NCI-H748 (cell line): ENCODE data around the gene GAB1.

Experiments
- DNase-seq: peaks from one replicate; lab custom pipeline; 2025; ENCODE audit not compliant: unreplicated experiment; lab: John Stamatoyannopoulos, UW

Gene GAB1

GRCh38 chr4:143410015-143410414 is 73.3 kb downstream of the GAB1 start:
- DNase-seq, result no peak

- DNase-seq, result peak; percentile 81
Measured at GRCh38 chr4:143411527-143412419, 75.1 kb downstream of the GAB1 start.

- DNase-seq, result no peak
Measured at GRCh38 chr4:143412420-143412758, 75.7 kb downstream of the GAB1 start.

- DNase-seq, result no peak
Measured at GRCh38 chr4:143417679-143418403, 81.2 kb downstream of the GAB1 start.

GRCh38 chr4:143420227-143420626 is 83.6 kb downstream of the GAB1 start:
- no peak for DNase-seq

- DNase-seq, result no peak
Measured at GRCh38 chr4:143421609-143422008, 84.9 kb downstream of the GAB1 start.

GRCh38 chr4:143424276-143424675 is 87.6 kb downstream of the GAB1 start:
- no peak for DNase-seq

- DNase-seq, result no peak
Measured at GRCh38 chr4:143431526-143432257, 95.0 kb downstream of the GAB1 start.

GRCh38 chr4:143432258-143432591 is 95.5 kb downstream of the GAB1 start:
- no peak for DNase-seq

GRCh38 chr4:143433231-143433630 is 96.6 kb downstream of the GAB1 start:
- DNase-seq, result no peak

- no peak for DNase-seq
Measured at GRCh38 chr4:143435955-143436354, 99.3 kb downstream of the GAB1 start.

GRCh38 chr4:143437476-143437875 is 100.8 kb downstream of the GAB1 start:
- DNase-seq, result no peak

GRCh38 chr4:143437937-143438336 is 101.3 kb downstream of the GAB1 start:
- DNase-seq, result peak; percentile 59

- no peak for DNase-seq
Measured at GRCh38 chr4:143438710-143439109, 102.0 kb downstream of the GAB1 start.

- DNase-seq, result no peak
Measured at GRCh38 chr4:143441109-143441508, 104.4 kb downstream of the GAB1 start.

GRCh38 chr4:143441678-143442077 is 105.0 kb downstream of the GAB1 start:
- peak; percentile 42 for DNase-seq

GRCh38 chr4:143443728-143444127 is 107.1 kb downstream of the GAB1 start:
- DNase-seq, result no peak

GRCh38 chr4:143451186-143451585 is 114.5 kb downstream of the GAB1 start:
- DNase-seq, result no peak

- no peak for DNase-seq
Measured at GRCh38 chr4:143455211-143455610, 118.5 kb downstream of the GAB1 start.

GRCh38 chr4:143458966-143459365 is 122.3 kb downstream of the GAB1 start:
- DNase-seq, result no peak

GRCh38 chr4:143473334-143474126 is 136.9 kb downstream of the GAB1 start:
- DNase-seq, result no peak
